ENCODE results near the gene PRRG2. TPM values are rescaled to one million over a fixed set of nuclear protein-coding genes. Genes with fewer than 3 reads are reported as not detected.

The PRRG2 gene
- total and polyA plus RNA-seq, 2 of the 13 experiments (the other 11 are each of a cell fraction or from before 2014, with no cell fraction given) = 0.66 to 0.82 TPM

DNA sequence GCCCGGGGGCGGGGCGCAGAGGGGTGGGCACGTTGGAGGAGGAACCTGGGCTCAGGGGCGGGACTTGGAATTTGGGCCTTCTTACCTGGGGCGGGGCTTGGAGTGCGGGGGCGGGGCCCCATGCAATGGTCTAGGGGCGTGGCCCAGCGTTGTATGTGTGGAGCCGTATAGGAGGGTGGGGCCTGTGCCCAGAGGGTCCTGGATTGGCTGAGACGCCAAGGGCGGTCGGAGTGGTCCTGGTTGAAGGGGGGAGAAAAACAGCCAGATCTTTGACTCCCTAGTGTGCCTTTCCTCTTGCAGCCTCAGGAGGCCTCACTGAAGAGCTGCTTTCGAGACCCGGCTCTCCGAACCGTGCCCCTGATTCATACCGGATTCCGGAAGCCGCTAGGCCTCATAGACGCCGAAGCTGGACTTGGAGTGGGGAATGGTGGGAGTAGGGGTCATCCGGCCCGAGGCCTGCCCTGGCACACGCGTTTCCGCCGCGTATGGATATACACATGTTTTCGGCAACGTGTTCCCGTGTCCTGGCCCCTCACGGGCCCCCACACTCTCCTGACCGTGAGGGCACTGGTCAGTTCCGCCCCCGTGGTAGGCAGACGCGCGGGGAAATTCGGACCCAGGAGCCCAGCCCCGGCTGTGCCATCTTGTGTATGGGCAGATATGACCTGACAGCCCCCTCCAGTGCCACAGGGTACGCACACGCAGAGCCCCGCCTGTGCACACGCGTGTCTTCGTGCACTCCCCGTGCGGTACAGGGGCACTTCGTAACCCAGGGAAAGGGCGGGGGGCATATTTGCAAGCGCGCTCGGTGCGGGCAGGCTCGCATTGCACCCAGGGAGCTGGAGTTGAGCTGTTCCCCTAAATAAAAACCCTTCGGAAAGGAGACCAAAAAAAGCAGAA lies 9.2 kb downstream of the PRRG2 start (continued):
- TF ChIP-seq, protein P1, sequence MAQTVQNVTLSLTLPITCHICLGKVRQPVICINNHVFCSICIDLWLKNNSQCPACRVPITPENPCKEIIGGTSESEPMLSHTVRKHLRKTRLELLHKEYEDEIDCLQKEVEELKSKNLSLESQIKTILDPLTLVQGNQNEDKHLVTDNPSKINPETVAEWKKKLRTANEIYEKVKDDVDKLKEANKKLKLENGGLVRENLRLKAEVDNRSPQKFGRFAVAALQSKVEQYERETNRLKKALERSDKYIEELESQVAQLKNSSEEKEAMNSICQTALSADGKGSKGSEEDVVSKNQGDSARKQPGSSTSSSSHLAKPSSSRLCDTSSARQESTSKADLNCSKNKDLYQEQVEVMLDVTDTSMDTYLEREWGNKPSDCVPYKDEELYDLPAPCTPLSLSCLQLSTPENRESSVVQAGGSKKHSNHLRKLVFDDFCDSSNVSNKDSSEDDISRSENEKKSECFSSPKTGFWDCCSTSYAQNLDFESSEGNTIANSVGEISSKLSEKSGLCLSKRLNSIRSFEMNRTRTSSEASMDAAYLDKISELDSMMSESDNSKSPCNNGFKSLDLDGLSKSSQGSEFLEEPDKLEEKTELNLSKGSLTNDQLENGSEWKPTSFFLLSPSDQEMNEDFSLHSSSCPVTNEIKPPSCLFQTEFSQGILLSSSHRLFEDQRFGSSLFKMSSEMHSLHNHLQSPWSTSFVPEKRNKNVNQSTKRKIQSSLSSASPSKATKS (CRISPR knock-in tag; IDR thresholded peaks at IDR 0.05) = no peak
- no peak for TF ChIP-seq IKZF1 (IDR thresholded peaks at IDR 0.05)
- TF ChIP-seq, protein P2, sequence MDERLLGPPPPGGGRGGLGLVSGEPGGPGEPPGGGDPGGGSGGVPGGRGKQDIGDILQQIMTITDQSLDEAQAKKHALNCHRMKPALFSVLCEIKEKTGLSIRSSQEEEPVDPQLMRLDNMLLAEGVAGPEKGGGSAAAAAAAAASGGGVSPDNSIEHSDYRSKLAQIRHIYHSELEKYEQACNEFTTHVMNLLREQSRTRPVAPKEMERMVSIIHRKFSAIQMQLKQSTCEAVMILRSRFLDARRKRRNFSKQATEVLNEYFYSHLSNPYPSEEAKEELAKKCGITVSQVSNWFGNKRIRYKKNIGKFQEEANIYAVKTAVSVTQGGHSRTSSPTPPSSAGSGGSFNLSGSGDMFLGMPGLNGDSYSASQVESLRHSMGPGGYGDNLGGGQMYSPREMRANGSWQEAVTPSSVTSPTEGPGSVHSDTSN (CRISPR knock-in tag; IDR thresholded peaks at IDR 0.05) = no peak
- TF ChIP-seq XBP1 (CRISPR knock-in tag; IDR thresholded peaks at IDR 0.05) = no peak
- TF ChIP-seq TEAD3 (CRISPR knock-in tag; optimal IDR thresholded peaks at IDR 0.05; ENCODE audit: borderline replicate concordance) = no peak
- TF ChIP-seq ZNF253 (CRISPR knock-in tag; IDR thresholded peaks at IDR 0.05; ENCODE audit: borderline replicate concordance) = no peak
- TF ChIP-seq ZNF12 (CRISPR knock-in tag; IDR thresholded peaks at IDR 0.05) = no peak
- peak; percentile 60 for TF ChIP-seq ZNF891 (CRISPR knock-in tag; IDR thresholded peaks at IDR 0.05)
- no peak for TF ChIP-seq NR2F1 (CRISPR knock-in tag; IDR thresholded peaks at IDR 0.05)
- TF ChIP-seq ZNF660 (CRISPR knock-in tag; IDR thresholded peaks at IDR 0.05; ENCODE audit: borderline replicate concordance, low read depth) = no peak
- 0 out of 2 replicates have a peak, but pooled peaks have one; percentile 63 for TF ChIP-seq SNAI1 (CRISPR knock-in tag; IDR thresholded peaks at IDR 0.05; ENCODE audit: borderline replicate concordance)
- TF ChIP-seq IRX3 (CRISPR knock-in tag; IDR thresholded peaks at IDR 0.05; ENCODE audit: borderline replicate concordance, low read depth) = 0 out of 2 replicates have a peak, but pooled peaks have one; percentile 17
- TF ChIP-seq ZNF687 (CRISPR knock-in tag; IDR thresholded peaks at IDR 0.05) = peak; percentile 83
- TF ChIP-seq ZBTB7B (CRISPR knock-in tag; IDR thresholded peaks at IDR 0.05) = peak; percentile 54
- peak; percentile 97 to 98 for TF ChIP-seq POLR2A (IDR thresholded peaks at IDR 0.05; ENCODE audit: insufficient read depth in 1 of 2, low read depth in 2 of 2, low read length in 2 of 2)
- TF ChIP-seq SKI (IDR thresholded peaks at IDR 0.05; ENCODE audit: partially characterized antibody) = no peak
- TF ChIP-seq, protein P3, sequence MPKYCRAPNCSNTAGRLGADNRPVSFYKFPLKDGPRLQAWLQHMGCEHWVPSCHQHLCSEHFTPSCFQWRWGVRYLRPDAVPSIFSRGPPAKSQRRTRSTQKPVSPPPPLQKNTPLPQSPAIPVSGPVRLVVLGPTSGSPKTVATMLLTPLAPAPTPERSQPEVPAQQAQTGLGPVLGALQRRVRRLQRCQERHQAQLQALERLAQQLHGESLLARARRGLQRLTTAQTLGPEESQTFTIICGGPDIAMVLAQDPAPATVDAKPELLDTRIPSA (CRISPR knock-in tag; IDR thresholded peaks at IDR 0.05; ENCODE audit: borderline replicate concordance) = no peak
- no peak; the same call in 1 of the 2 replicates for TF ChIP-seq ZNF274 (CRISPR knock-in tag; IDR thresholded peaks at IDR 0.05)
- no peak for TF ChIP-seq ZNF251 (CRISPR knock-in tag; IDR thresholded peaks at IDR 0.05)

Measured in HepG2 (cell line).